Panc1 (cell line): Measurements from ENCODE around the gene PRPF40A. TPM values are rescaled to one million over a fixed set of nuclear protein-coding genes. Genes with fewer than 3 reads are reported as not detected.

ENCODE experiments used
- ATAC-seq: fragments of 200-7000 bp; cut with Tn5 transposase; 2 replicates; pipeline ENCODE4 v1.9.1; 2020; ENCODE audit warnings: mild to moderate bottlenecking, moderate library complexity
- BruUV-seq: library from RNA; stranded (reverse); fragments of 400-500 nt; replicated peaks from 2 replicates; lab custom pipeline; 2021; lab: Mats Ljungman, UMichigan
- CTCF ChIA-PET: fragments of 300-600 bp; sonication (Branson Sonifier 250); formaldehyde crosslinking; loops from one replicate; lab custom pipeline; 2022; ENCODE audit warnings: antibody characterized with exemption; lab: Charles Lee
- POLR2A ChIA-PET: fragments of 300-600 bp; sonication (Branson Sonifier 250); formaldehyde crosslinking; loops from one replicate; lab custom pipeline; 2022; ENCODE audit warnings: antibody characterized with exemption; lab: Charles Lee
- DNase-seq: peaks from one replicate; pipeline ENCODE4 v3.0.0-alpha.2; 2010; ENCODE audit warnings: low read depth, low spot score
- H3K27ac ChIP-seq: 2 replicates; pipeline ENCODE4 v1.5.1; 2011; ENCODE audit warnings: mild to moderate bottlenecking, low read length, inconsistent platforms
- H3K27me3 ChIP-seq: fragments of 200-500 bp; sonication (Bioruptor generic); 2 replicates; pipeline ENCODE4 v1.6.0; 2014; ENCODE audit warnings: low read length, inconsistent platforms; ENCODE audit not compliant: control insufficient read depth, insufficient read depth
- H3K36me3 ChIP-seq: fragments of 200-500 bp; sonication (Bioruptor generic); 2 replicates; pipeline ENCODE4 v1.5.1; 2014; ENCODE audit warnings: inconsistent platforms, mild to moderate bottlenecking, low read length, moderate library complexity; ENCODE audit not compliant: control insufficient read depth, insufficient read depth
- H3K4me1 ChIP-seq: 2 replicates; pipeline ENCODE4 v1.5.1; 2011; ENCODE audit warnings: inconsistent platforms, mild to moderate bottlenecking, low read length, moderate library complexity; ENCODE audit not compliant: control insufficient read depth, insufficient read depth
- H3K4me3 ChIP-seq, 2 experiments: 2 replicates each; pipeline ENCODE4 v1.5.1; 2011 to 2012; ENCODE audit warnings: low read depth in 2 of 2, low read length in 2 of 2, mild to moderate bottlenecking in 2 of 2, inconsistent platforms in 1 of 2, moderate library complexity in 1 of 2
- H3K9me3 ChIP-seq: fragments of 200-500 bp; sonication (Bioruptor generic); 2 replicates; pipeline ENCODE4 v1.5.1; 2014; ENCODE audit warnings: low read depth, mild to moderate bottlenecking, inconsistent platforms, low read length, moderate library complexity; ENCODE audit not compliant: control insufficient read depth, insufficient read depth
- POLR2AphosphoS5 ChIP-seq: IDR thresholded peaks from 2 replicates; pipeline ENCODE4 v1.6.1; 2012; ENCODE audit warnings: mild to moderate bottlenecking, low read depth, low read length, moderate library complexity
- SIN3A ChIP-seq: IDR thresholded peaks from 2 replicates; pipeline ENCODE4 v1.6.1; 2012; ENCODE audit warnings: low read depth, mild to moderate bottlenecking, low read length, moderate library complexity, borderline replicate concordance; ENCODE audit not compliant: insufficient read depth
- TCF7L2 ChIP-seq: IDR thresholded peaks from 2 replicates; pipeline ENCODE4 v1.6.1; 2011; ENCODE audit warnings: mild to moderate bottlenecking, low read depth, low read length, inconsistent platforms
- in situ Hi-C: cut with HindIII; loops from 2 replicates; pipeline ENCODE4 v1.10.0; 2016; ENCODE audit warnings: low sequenced_read_pairs, low pct_unique_long_range_greater_than_20kb
- intact Hi-C: fragments of 100-400 bp; cut with micrococcal nuclease; formaldehyde crosslinking; loops from one replicate; pipeline ENCODE4 v1.10.0; 2022; ENCODE audit not compliant: unreplicated experiment
- total RNA-seq: library from RNA; stranded (reverse); gene quantifications from one replicate; pipeline ENCODE4 v1.2.1, GENCODE V29; 2021; ENCODE audit not compliant: unreplicated experiment
- TF ChIP-seq, protein P1 (sequence below), 2 experiments: IDR thresholded peaks; 2 replicates each; pipeline ENCODE4 v1.6.1; 2011 to 2012; ENCODE audit warnings: low read depth in 2 of 2, control low read depth in 1 of 2, low read length in 1 of 2, mild to moderate bottlenecking in 1 of 2, moderate library complexity in 1 of 2; ENCODE audit not compliant: insufficient read depth in 1 of 2
- TF ChIP-seq, protein P2 (sequence below): fragments of 450-650 bp; IDR thresholded peaks from 2 replicates; pipeline ENCODE4 v1.5.1; 2017; ENCODE audit warnings: mild to moderate bottlenecking

The PRPF40A gene
- total RNA-seq, 1 experiment from 2014 or later, result 142 TPM

DNA sequence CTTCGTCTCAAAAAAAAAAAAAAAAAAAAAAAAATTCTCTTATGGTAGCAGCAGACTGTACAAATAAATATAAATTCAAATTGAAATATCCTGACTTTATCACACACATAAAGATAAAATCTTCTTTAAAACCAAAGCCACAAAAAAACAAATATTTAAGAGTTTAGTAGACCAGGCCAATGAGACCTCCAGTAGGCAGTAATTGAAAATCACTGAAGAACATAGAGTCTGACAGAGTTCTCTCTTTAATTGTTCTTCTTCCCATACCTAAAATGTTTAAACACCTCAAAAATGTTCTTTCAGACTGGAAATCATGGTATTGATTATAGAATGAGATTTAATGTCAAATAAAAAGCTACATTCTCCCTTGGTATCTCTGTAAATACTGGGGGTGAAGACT lies 20.8 kb downstream of the PRPF40A start:
- Histone ChIP-seq H3K4me1 (peaks cover 17% of the 10 kb centered on the region; the same call in 1 of the 2 replicates), H3K27ac (no peak overlapping the region), H3K36me3 (peaks cover 17% of the 10 kb centered on the region), H3K9me3 (no peaks in the 10 kb centered on the region), H3K4me3 (no peak overlapping the region), H3K27me3 (no peaks in the 10 kb centered on the region)
- POLR2A ChIA-PET, result no interaction called here
- BruUV-seq, result no TSS peak
- ATAC-seq (no peak), DNase-seq (no peak)
- CTCF ChIA-PET, result no interaction called here
- intact Hi-C loops (no loop called here), in situ Hi-C loops (no loop called here)
- no peak for TF ChIP-seq TCF7L2
- TF ChIP-seq, protein P1, sequence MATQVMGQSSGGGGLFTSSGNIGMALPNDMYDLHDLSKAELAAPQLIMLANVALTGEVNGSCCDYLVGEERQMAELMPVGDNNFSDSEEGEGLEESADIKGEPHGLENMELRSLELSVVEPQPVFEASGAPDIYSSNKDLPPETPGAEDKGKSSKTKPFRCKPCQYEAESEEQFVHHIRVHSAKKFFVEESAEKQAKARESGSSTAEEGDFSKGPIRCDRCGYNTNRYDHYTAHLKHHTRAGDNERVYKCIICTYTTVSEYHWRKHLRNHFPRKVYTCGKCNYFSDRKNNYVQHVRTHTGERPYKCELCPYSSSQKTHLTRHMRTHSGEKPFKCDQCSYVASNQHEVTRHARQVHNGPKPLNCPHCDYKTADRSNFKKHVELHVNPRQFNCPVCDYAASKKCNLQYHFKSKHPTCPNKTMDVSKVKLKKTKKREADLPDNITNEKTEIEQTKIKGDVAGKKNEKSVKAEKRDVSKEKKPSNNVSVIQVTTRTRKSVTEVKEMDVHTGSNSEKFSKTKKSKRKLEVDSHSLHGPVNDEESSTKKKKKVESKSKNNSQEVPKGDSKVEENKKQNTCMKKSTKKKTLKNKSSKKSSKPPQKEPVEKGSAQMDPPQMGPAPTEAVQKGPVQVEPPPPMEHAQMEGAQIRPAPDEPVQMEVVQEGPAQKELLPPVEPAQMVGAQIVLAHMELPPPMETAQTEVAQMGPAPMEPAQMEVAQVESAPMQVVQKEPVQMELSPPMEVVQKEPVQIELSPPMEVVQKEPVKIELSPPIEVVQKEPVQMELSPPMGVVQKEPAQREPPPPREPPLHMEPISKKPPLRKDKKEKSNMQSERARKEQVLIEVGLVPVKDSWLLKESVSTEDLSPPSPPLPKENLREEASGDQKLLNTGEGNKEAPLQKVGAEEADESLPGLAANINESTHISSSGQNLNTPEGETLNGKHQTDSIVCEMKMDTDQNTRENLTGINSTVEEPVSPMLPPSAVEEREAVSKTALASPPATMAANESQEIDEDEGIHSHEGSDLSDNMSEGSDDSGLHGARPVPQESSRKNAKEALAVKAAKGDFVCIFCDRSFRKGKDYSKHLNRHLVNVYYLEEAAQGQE (IDR thresholded peaks at IDR 0.05; ENCODE audit: insufficient read depth in 1 of 2, low read depth in 2 of 2, low read length in 1 of 2), result no peak
- TF ChIP-seq, protein P2, sequence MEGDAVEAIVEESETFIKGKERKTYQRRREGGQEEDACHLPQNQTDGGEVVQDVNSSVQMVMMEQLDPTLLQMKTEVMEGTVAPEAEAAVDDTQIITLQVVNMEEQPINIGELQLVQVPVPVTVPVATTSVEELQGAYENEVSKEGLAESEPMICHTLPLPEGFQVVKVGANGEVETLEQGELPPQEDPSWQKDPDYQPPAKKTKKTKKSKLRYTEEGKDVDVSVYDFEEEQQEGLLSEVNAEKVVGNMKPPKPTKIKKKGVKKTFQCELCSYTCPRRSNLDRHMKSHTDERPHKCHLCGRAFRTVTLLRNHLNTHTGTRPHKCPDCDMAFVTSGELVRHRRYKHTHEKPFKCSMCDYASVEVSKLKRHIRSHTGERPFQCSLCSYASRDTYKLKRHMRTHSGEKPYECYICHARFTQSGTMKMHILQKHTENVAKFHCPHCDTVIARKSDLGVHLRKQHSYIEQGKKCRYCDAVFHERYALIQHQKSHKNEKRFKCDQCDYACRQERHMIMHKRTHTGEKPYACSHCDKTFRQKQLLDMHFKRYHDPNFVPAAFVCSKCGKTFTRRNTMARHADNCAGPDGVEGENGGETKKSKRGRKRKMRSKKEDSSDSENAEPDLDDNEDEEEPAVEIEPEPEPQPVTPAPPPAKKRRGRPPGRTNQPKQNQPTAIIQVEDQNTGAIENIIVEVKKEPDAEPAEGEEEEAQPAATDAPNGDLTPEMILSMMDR, result no peak

DNA sequence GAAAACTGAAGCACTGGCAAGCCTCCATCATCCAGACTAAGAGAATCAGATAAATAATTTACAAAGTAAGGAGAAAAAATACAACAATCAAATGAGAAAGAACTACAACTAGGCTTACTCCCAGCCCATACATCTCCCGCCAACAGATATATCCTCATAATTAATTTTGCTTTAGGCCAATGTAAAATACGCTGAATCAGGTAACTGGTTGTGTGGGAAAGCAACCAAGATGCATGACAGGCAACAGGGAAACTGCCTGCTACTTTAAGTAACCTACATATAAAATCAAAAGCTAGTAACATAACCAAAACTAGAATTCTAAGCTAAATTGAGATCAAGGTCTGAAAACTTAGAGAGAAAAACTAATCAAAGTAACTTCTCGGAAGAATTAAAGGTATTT lies 21.5 kb downstream of the PRPF40A start:
- Histone ChIP-seq H3K36me3 (peaks cover 17% of the 10 kb centered on the region), H3K4me3 (no peak overlapping the region), H3K4me1 (peaks cover 17% of the 10 kb centered on the region; the same call in 1 of the 2 replicates), H3K27me3 (no peaks in the 10 kb centered on the region), H3K27ac (no peak overlapping the region), H3K9me3 (no peaks in the 10 kb centered on the region)
- POLR2A ChIA-PET, result no interaction called here
- ATAC-seq (no peak), DNase-seq (no peak)
- intact Hi-C loops, result no loop called here
- CTCF ChIA-PET, result no interaction called here
- no peak for TF ChIP-seq SIN3A
- no TSS peak for BruUV-seq
- in situ Hi-C loops, result no loop called here

DNA sequence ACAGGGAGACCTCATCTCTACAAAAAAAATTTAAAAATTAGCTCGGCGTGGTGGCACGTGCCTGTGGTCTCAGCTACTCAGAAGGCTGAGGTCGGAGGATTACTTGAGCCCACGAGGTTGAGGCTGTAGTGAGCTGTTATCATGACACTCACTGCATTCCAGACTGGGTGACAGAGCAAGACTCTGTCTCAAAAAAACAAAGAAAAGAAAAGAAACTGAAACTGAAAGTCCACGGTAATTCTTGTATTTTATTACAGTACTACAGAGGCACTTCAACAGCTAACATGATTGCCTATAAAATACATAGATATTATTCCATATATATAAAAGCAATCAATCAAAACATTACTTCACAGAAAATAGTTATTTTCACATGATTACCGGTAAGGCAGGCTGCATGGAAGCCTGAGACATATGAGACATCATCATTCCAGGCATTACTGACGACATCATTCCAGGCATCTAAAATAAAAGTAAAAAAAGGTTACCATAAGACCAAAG lies 23.1 kb downstream of the PRPF40A start:
- H3K27ac ChIP-seq, result peak overlapping the region; percentile 44
- H3K36me3 ChIP-seq, result peaks cover 15% of the 10 kb centered on the region
- H3K4me1 ChIP-seq, result peaks cover 17% of the 10 kb centered on the region; the same call in 1 of the 2 replicates
- ChIA-PET CTCF (no interaction called here), POLR2A (no interaction called here)
- peak; percentile 20 for DNase-seq
- no peaks in the 10 kb centered on the region for H3K27me3 ChIP-seq
- TF ChIP-seq, protein P2, result no peak
- TF ChIP-seq POLR2AphosphoS5 (no peak), TCF7L2 (no peak), SIN3A (no peak)
- TF ChIP-seq, protein P1 (IDR thresholded peaks at IDR 0.05; ENCODE audit: insufficient read depth in 1 of 2, low read depth in 2 of 2, low read length in 1 of 2), result no peak
- intact Hi-C loops (no loop called here), in situ Hi-C loops (no loop called here)
- H3K9me3 ChIP-seq, result no peaks in the 10 kb centered on the region
- peak; percentile 75 for ATAC-seq
- H3K4me3 ChIP-seq, result peak overlapping the region; percentile 10 to 41
- no TSS peak for BruUV-seq
